HG03045 (cell line): ENCODE data around the gene SNX25.
A peak's percentile ranks its signal among the peaks of the same experiment; 100 is the strongest.

Source experiments
- ATAC-seq: cut with Tn5 transposase; IDR thresholded peaks from one replicate; pipeline ENCODE4 v1.9.1; 2021; ENCODE audit warnings: mild to moderate bottlenecking, moderate library complexity; ENCODE audit not compliant: unreplicated experiment

SNX25 gene

GRCh38 chr4:185332575-185333464 is 123.4 kb downstream of the SNX25 start:
- ATAC-seq, result peak; percentile 78

DNA sequence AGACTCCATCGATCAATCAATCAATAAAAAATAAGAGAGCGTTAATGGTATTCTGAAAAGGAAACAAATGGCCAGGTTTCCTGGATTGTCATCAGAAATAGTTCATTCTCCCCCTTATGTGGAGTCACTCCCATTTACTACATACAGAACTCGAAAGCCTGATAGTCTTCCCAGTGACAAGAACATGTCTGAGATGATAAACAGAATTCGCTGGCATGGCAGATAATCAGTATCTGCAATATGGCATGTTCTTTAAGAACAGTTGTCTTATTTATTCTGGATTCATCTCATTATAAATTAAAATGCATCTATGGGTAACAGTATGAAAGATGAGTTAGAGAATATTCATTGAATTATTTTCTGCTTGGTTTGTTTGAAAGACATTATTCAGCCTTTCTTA is 124.9 kb downstream of the SNX25 start:
- ATAC-seq, result no peak

GRCh38 chr4:185335579-185335978 is 126.2 kb downstream of the SNX25 start:
- no peak for ATAC-seq

- no peak for ATAC-seq
Observed at GRCh38 chr4:185339941-185340340, 130.5 kb downstream of the SNX25 start.

DNA sequence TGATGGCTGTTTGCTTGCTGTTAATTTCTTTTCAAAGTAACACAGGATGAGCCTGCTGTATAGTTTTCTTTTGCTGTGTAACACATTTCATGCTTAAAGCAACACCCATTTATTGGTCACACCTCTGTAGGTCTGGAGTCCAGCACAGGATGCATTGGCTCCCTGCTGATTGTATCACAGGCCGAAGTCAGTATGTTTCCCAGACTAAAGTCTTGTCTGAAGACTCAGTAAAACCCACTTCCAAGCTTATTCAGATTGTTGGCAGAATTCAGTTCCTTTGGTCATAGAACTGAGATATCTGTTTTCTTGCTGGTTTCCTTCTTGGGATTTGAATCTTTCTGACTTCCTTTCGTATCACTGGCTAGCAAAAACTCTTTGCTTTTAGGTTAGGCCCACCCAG is 132.0 kb downstream of the SNX25 start:
- no peak for ATAC-seq

DNA sequence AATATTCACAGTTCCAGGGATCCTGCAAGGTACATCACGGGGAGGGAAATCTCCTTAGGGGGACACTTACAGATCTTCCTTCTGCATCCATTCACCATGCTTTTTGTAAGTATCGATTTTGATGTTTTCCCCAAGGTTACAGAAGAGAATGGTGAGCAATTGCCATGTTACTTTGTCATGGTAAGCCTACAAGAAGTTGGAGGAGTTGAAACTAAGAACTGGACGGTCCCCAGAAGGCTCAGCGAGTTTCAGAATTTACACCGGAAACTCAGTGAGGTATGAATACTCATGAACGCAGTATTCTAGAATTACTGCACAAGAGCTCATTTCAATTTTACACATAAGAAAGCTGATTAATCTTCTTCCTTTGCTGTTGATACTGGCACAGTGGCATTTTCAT is 132.4 kb downstream of the SNX25 start:
- ATAC-seq, result peak; percentile 52

DNA sequence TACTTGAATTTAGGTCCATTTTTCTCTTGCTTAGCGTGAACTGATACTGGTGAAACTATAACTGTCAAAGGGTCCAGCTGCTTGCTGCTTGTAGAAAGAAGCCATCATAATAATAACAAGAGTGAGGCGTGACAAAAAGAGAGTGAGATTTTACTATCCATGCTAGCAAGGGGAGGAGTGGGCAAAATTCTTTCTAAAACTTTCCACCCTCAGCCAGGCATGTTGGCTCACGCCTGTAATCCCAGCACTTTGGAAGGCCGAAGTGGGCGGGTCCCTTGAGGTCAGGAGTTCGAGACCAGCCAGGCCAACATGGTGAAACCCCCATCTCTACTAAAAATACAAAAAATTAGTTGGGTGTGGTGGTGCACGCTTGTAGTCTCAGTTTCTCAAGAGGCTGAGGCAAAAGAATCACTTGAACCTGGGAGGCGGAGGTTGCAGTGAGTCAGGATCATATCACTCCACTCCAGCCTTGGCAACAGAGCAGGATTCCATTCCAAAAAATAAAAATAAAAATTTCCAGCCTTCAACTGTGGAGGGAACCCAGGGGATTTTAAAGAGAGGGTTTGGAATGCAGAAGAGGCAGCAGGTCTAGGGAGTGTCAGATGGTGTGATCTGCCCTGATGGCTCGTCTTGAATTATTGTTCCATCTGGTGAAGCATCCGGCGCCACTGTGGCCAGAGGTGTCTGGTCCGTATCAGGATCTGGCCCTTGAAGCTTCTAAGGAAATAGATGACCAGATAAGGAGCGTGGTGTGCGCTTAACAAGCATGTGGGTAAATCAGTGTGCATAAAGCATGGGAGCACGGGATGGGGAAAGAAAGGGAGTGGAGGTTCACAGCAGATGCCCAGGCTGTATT is 134.6 kb downstream of the SNX25 start:
- no peak for ATAC-seq

- ATAC-seq, result peak; percentile 46
Observed at GRCh38 chr4:185344743-185345538, 135.5 kb downstream of the SNX25 start.

DNA sequence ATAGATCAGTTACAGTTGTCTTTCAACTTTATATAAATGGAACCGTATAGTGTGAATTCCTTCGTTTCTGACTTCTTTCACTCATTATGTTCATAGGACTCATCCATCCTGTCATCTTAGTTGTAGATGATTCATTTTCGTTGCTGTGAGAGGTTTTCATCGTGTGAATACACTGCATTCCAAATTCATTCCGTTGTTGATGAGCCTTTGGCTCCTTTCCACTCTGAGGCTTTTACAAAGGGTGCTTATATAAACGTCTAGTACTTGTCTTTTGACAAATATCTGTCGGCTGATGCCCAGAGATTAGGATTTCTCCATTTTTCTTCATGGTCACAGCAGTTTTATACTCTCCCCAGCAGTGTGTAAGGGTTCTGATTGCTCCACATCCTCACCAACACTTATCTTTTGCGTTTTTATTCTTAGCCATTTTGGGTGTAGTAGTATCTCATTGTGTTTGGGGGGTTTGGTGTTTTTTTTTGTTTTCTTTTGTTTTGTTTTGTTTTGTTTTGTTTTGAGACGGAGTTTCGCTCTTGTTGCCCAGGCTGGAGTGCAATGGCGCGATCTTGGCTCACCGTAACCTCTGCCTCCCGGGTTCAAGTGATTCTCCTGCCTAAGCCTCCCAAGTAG is 137.7 kb downstream of the SNX25 start:
- no peak for ATAC-seq

- no peak for ATAC-seq
Observed at GRCh38 chr4:185351691-185352090, 142.3 kb downstream of the SNX25 start.

DNA sequence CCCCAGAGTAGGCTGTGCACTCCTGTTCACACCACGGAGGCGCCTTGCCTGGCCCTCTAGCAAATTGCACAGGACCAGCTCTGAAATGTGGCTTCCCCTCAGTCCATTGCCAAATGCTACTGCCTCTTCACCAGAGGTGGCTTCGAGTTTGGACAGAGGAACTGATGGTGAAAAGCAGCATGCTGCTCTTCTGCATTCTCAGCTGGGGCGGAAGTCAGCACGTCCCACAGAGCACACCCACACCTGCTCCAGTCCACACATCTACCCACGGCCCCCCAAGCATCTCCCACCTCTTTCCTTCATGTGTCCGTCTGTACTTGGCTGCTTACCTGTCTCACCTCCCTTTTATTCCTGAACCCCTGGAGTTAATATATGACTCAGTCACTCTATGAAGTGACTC is 142.8 kb downstream of the SNX25 start:
- ATAC-seq, result no peak

DNA sequence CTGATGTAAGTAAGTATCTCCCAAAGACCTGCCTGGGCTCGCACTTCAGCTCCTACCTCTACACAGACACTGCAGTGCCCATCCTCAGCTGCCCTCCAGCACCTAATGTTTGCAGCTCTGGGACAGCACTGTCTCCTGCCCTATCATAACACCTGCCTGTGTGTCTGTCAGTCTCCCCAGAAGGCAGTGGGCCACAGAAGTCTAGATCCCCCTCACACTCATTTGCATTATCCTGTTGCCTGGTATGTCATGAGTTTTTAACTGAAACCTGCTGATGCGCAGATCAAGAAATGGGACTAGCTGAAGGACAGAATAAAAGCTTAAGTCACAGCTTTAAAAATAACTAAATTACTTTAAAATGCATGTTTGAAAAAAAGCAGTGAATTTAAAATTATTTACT is 143.3 kb downstream of the SNX25 start:
- no peak for ATAC-seq

DNA sequence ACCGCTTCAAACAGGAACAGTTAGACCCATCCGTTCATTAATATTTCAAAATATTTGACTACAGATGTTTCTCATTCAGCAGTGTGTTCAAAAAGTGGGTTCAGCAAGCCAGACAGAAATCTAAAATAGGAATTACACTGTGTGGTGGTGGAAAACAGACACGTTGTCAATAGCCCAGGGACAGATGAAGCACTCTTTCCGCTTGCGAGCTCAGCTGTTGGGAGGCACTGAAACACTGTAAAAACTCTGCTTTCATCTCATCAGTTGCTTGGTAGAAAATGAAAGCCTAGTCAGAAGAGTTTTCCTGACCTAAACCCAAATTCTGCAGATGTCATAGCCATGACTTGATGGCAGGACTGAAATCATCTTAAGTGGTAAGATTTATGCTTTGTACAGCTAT is 147.8 kb downstream of the SNX25 start:
- no peak for ATAC-seq

DNA sequence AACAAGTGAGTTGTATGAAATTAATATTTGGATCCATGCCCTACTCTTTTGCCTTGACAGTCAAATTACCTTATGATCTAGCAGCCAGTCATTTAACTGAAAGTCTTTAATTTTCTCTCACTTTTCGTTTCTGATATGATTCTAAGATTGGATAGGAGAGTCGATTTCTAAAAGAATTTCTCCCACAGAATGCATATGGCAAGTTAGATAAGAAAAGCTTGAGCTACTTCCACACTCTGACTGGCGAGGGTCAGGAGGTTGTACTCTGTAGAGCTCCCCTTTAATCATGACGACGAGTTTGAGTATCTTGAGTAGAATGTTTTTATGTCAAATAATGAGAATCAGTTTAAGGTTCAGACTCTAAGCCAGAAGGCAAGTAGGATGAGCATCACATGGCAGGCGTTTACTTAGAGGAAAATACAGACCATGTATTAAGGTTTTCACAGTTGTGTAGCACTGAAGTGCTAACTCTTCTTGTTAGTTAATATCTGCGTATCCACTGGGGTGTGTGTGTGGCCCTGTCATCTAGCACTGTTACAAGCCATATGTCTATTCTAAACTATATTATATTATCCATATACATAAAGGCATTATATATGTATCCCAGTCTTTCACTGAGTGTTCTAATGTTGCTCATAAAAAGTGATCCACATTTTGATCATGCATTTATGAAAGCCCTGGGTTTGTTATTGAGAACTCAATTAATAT is 148.5 kb downstream of the SNX25 start:
- ATAC-seq, result no peak

GRCh38 chr4:185358514-185358913 is 149.1 kb downstream of the SNX25 start:
- no peak for ATAC-seq

- ATAC-seq, result no peak
Observed at GRCh38 chr4:185358959-185359358, 149.6 kb downstream of the SNX25 start.

DNA sequence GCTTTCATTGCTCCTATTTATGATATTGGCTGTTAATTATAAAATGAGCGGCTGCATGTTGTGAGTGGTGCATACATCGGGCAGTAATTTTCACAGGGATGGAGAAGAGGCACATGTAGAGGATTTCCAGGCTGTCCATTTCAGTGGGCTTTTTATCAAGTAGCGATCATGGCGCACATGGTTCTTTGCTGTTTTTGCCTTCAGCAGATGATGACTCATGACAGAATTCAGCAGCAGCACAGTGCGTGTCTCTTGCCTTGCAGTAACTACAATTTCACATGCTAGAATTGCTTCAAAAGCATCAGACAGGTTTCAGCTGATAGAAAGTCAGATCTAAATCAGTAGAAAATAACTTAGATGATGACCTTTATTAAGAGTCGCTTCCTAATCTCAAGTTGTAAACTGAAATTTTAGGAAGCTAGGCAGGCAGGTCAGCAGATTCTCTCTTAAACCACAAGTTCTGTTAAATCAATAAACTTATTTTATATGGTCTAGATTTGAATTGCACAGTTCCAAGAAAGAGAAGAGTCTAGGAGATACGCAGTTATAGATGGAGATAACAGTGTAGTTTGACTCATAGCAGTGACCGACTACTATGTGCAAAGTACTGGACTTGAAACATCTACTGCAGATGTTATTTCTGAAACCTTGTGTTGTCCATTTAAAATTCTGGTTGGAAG is 150.5 kb downstream of the SNX25 start:
- no peak for ATAC-seq

DNA sequence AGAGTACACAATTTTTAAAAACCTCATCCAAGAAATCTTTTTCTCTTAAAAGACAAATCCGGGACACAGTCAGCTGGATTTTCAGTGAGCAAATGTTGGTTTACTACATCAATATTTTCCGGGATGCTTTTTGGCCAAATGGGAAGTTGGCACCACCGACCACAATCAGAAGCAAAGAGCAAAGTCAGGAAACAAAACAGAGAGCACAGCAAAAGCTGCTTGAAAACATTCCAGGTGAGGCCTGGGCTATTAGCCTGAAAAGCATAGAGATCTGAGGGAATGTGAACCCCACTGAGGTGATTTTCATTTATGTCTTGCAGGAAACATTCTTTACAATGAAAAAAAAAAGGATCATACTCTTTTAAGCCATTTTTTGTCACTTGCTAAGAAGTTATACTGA is 152.5 kb downstream of the SNX25 start:
- ATAC-seq, result no peak

- peak; percentile 65 for ATAC-seq
Observed at GRCh38 chr4:185362570-185362969, 153.2 kb downstream of the SNX25 start.

DNA sequence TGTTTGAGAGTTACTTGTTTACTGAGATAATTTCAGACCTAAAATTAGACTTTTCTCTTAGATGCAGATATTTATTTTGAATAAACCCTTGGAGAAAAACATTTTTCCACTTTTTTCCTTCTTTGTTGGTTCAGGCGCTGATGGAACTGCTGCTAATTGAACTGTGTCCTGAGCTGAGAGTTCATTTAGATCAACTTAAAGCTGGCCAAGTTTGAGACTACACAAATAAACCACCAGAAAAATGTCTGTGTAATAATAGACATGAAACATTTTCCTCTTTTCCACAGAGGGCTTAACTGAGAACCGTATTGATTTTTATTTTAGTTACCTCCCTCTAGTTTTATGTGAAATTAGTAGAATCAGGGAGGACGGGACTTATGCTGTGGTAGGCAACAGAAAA is 153.9 kb downstream of the SNX25 start:
- ATAC-seq, result no peak
